HEK293T (cell line): Measurements from ENCODE around the gene CALCA.

Experiments
- CTCF ChIA-PET: fragments of 350-600 bp; formaldehyde crosslinking; extraction: SDS; loops from one replicate; lab custom pipeline; 2021; ENCODE audit warnings: antibody characterized with exemption, inconsistent platforms; lab: Yijun Ruan, JAX
- POLR2A ChIA-PET: fragments of 350-600 bp; formaldehyde crosslinking; extraction: SDS; loops from one replicate; lab custom pipeline; 2020; ENCODE audit warnings: antibody characterized with exemption, inconsistent platforms; lab: Yijun Ruan, JAX
- DNase-seq: peaks from one replicate; pipeline ENCODE4 v3.0.0; 2012; ENCODE audit warnings: mixed read lengths; ENCODE audit errors: extremely low spot score
- ARNT ChIP-seq: fragments of 450-650 bp; IDR thresholded peaks from 2 replicates; pipeline ENCODE4 v1.6.1; 2017; ENCODE audit warnings: mild to moderate bottlenecking
- BHLHE40 ChIP-seq: fragments of 450-650 bp; IDR thresholded peaks from 2 replicates; pipeline ENCODE4 v1.6.1; 2016; ENCODE audit warnings: mild to moderate bottlenecking, moderate library complexity, borderline replicate concordance
- CTBP1 ChIP-seq: fragments of 450-650 bp; IDR thresholded peaks from 2 replicates; pipeline ENCODE4 v1.6.1; 2016; ENCODE audit warnings: borderline replicate concordance
- ELF4 ChIP-seq: fragments of 450-650 bp; IDR thresholded peaks from 2 replicates; pipeline ENCODE4 v1.6.1; 2017; ENCODE audit warnings: antibody characterized with exemption
- FOXA1 ChIP-seq: fragments of 450-650 bp; IDR thresholded peaks from 2 replicates; pipeline ENCODE4 v1.6.1; 2016; ENCODE audit warnings: mild to moderate bottlenecking
- FOXK2 ChIP-seq: fragments of 450-650 bp; IDR thresholded peaks from 2 replicates; pipeline ENCODE4 v1.6.1; 2016; ENCODE audit warnings: mild to moderate bottlenecking
- FOXM1 ChIP-seq: fragments of 450-650 bp; IDR thresholded peaks from 2 replicates; pipeline ENCODE4 v1.6.1; 2017; ENCODE audit warnings: mild to moderate bottlenecking, borderline replicate concordance
- HDGF ChIP-seq: fragments of 450-650 bp; IDR thresholded peaks from 2 replicates; pipeline ENCODE4 v1.6.1; 2017; ENCODE audit warnings: antibody characterized with exemption, borderline replicate concordance
- L3MBTL2 ChIP-seq: fragments of 450-650 bp; conservative IDR thresholded peaks from 2 replicates; pipeline ENCODE4 v1.6.1; 2016; ENCODE audit warnings: mild to moderate bottlenecking
- LEF1 ChIP-seq: fragments of 450-650 bp; IDR thresholded peaks from 2 replicates; pipeline ENCODE4 v1.6.1; 2017; ENCODE audit warnings: mild to moderate bottlenecking, borderline replicate concordance
- NFRKB ChIP-seq: fragments of 450-650 bp; IDR thresholded peaks from 2 replicates; pipeline ENCODE4 v1.6.1; 2016; ENCODE audit warnings: mild to moderate bottlenecking, moderate library complexity
- SP1 ChIP-seq: fragments of 450-650 bp; IDR thresholded peaks from 2 replicates; pipeline ENCODE4 v1.6.1; 2017
- SUZ12 ChIP-seq: fragments of 450-650 bp; IDR thresholded peaks from 2 replicates; pipeline ENCODE4 v1.6.1; 2016; ENCODE audit warnings: mild to moderate bottlenecking
- TARDBP ChIP-seq: fragments of 450-650 bp; IDR thresholded peaks from 2 replicates; pipeline ENCODE4 v1.6.1; 2016
- ZNF384 ChIP-seq: fragments of 450-650 bp; IDR thresholded peaks from 2 replicates; pipeline ENCODE4 v1.6.1; 2016
- TF ChIP-seq, protein P1 (sequence below): fragments of 450-650 bp; IDR thresholded peaks from 2 replicates; pipeline ENCODE4 v1.6.1; 2016

The CALCA gene

DNA sequence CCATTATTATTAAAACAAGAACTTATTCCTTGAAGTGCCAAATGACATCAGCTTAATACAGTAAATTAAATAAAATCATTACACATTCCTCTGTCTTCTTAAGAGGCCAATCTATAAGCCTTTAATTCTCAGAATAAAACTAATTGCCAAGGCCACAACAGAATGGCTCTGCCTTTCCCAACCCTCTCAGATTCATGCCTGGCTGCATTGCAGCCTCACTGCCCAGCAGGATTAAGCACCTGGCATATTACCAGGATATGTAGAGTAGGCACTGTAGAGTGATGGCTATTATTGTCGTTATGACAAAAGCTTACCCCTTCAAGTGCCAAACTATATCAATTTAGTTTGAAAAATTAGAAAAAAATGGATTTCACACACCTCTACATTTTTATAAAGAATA, 9.4 kb upstream of the CALCA start:
- POLR2A ChIA-PET, result no interaction called here
- DNase-seq, result no peak
- TF ChIP-seq LEF1, result no peak
- no peak for TF ChIP-seq NFRKB
- no peak for TF ChIP-seq FOXK2
- no peak for TF ChIP-seq CTBP1
- TF ChIP-seq BHLHE40, result no peak
- TF ChIP-seq, protein P1, sequence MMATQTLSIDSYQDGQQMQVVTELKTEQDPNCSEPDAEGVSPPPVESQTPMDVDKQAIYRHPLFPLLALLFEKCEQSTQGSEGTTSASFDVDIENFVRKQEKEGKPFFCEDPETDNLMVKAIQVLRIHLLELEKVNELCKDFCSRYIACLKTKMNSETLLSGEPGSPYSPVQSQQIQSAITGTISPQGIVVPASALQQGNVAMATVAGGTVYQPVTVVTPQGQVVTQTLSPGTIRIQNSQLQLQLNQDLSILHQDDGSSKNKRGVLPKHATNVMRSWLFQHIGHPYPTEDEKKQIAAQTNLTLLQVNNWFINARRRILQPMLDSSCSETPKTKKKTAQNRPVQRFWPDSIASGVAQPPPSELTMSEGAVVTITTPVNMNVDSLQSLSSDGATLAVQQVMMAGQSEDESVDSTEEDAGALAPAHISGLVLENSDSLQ, result no peak
- no peak for TF ChIP-seq ELF4
- CTCF ChIA-PET, result interaction anchor here (1.6 kb wide), 1 partner anchor 74 kb away, joined by 3 read pairs; no protein-coding TSS in a partner anchor

DNA sequence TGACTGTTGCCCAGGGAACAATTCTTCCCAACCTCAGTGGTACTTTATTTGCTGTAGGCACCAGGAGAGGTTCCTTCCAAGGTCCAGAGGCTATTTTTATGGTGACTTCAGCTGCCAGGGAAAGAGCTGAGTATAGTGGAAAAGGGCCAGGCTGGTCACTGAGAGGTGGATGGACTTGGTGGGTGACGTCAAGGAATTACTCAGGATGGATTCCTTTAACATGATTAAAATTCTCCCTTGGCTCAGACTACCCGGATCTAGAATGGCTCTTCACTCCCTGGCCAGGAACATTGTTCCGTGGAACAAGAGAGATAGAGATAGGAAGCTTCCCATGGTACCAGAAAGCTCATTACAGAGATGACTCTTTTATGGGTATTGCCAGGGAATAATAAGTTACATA, 8.7 kb upstream of the CALCA start:
- TF ChIP-seq LEF1 (no peak), CTBP1 (no peak)
- TF ChIP-seq, protein P1, result no peak
- CTCF ChIA-PET, result interaction anchor here (1.0 kb wide), 1 partner anchor 11 kb away, joined by 5 read pairs; no protein-coding TSS in a partner anchor
- POLR2A ChIA-PET, result no interaction called here
- no peak for DNase-seq

DNA sequence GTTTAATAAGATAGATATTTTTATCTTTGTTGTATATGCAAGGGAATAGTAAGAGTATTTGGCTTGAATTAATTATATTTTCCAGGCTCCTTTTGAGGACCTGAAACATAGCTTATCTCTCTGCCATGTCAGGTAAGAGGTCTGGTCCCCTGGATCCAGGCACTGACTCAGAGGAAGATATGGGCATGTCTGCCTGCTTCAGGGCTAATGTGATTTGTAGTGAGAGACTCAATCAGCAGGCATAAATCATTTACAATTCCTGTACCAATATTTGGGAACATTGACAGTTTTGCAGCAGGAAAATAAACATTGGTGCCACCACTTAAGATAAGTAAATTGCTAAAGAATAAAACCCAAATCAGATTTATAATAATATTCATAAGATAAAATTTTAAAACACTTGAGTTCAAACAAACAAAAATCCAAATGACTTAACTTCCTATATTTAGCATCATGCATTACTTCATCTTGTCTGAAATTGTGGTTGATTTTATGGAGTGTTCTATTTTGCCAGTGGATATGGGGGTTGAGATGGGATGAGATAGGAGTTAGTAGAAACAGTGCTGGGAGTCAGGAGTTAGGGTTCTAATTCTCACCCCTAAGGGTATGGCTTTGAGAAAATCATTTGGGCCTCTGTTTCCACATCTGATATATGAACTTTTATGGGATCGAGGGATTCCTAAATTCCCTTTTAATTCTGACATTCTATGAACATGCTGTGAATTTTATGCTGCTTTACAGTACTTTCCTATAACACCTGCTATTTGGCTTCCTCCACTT, 5.1 kb upstream of the CALCA start:
- CTCF ChIA-PET, result interaction anchor here (3.9 kb wide), 1 partner anchor 98 kb away, joined by 36 read pairs; the partner anchor contains the start of gene CALCB

GRCh38 chr11:14975252-14975587, 3.1 kb upstream of the CALCA start:
- no peak for TF ChIP-seq SUZ12
- no peak for TF ChIP-seq FOXK2
- TF ChIP-seq HDGF, result no peak
- TF ChIP-seq BHLHE40, result no peak
- no peak for TF ChIP-seq LEF1
- TF ChIP-seq TARDBP, result no peak
- TF ChIP-seq SP1, result no peak
- no peak for TF ChIP-seq ZNF384
- no peak for TF ChIP-seq NFRKB
- TF ChIP-seq L3MBTL2, result no peak
- TF ChIP-seq ARNT, result no peak
- TF ChIP-seq, protein P1, result no peak
- TF ChIP-seq CTBP1, result no peak
- DNase-seq, result no peak
- ChIA-PET CTCF (interaction anchor here (0.6 to 3.9 kb wide), 5 partner anchors 29 to 761 kb away, joined by 3 to 36 read pairs (median 4); partner anchors contain the start of gene CALCB), POLR2A (interaction anchor here (2.3 kb wide), 1 partner anchor 99 kb away, joined by 9 read pairs; the partner anchor contains the start of gene CALCB)

More for the DNA sequence above, 5.1 kb upstream of the CALCA start:
- no peak for DNase-seq
- POLR2A ChIA-PET, result no interaction called here
- TF ChIP-seq LEF1, result no peak

DNA sequence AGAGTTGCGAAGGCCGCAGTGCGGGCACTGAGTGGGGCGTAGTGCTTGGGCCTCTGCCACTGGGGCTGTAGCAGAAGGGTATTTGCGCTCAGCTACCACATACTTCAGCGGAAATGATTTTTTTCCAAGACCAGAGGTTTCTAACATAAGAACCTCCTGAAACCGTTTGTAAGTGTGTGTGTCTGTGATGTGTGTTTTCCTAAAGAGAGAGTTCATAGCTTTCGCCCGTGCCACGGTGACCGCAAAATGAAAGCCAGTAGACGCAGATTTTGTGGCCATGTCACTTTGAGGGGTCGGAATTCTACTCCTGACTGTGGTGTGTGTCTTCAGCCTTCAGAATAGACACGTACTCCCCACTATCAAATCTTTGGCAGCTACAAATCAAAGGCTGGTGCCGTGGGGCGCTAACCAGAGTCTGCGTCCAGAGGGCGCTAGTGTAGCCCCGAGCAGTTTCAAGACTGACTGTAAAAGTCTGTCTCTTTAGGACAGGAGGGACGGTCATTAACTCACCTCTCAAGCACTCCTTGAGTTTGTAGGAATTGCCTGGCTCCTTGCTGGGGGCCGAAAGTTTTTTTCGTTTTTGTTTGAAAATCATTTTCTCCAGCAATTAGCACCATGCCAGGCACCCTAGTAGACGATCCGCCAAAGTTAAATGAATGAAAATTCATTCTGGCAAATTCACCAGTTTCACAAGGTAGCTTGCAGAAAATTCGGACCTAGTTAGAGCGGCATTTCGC, 2.5 kb upstream of the CALCA start:
- ChIA-PET POLR2A (interaction anchor here (2.3 kb wide), 1 partner anchor 99 kb away, joined by 9 read pairs; the partner anchor contains the start of gene CALCB), CTCF (interaction anchor here (0.6 to 3.9 kb wide), 7 partner anchors 30 to 761 kb away, joined by 3 to 36 read pairs (median 3); partner anchors contain the start of gene CALCB)
- TF ChIP-seq, protein P1, result no peak
- no peak for TF ChIP-seq SP1
- no peak for TF ChIP-seq SUZ12
- TF ChIP-seq ZNF384, result no peak
- no peak for TF ChIP-seq CTBP1
- TF ChIP-seq FOXK2, result no peak
- TF ChIP-seq ARNT, result no peak
- DNase-seq, result peak; percentile 39

- ChIA-PET POLR2A (interaction anchor here (2.3 kb wide), 1 partner anchor 100 kb away, joined by 9 read pairs; the partner anchor contains the start of gene CALCB), CTCF (interaction anchor here (0.6 to 3.9 kb wide), 6 partner anchors 30 to 190 kb away, joined by 3 to 36 read pairs (median 4); partner anchors contain the start of gene CALCB)
- DNase-seq, result no peak
- no peak for TF ChIP-seq FOXA1
- no peak for TF ChIP-seq NFRKB
- TF ChIP-seq HDGF, result no peak
- no peak for TF ChIP-seq ARNT
- TF ChIP-seq ZNF384, result no peak
- TF ChIP-seq ELF4, result no peak
- no peak for TF ChIP-seq L3MBTL2
- no peak for TF ChIP-seq BHLHE40
- TF ChIP-seq TARDBP, result no peak
- no peak for TF ChIP-seq FOXK2
- TF ChIP-seq FOXM1, result no peak
- TF ChIP-seq CTBP1, result no peak
- no peak for TF ChIP-seq SUZ12
- no peak for TF ChIP-seq LEF1
Measured at GRCh38 chr11:14973621-14974514, 1.7 kb upstream of the CALCA start.
